Right renal pelvis (tissue), 4 donors: ENCODE data around the gene LRCH1. TPM values are rescaled to one million over a fixed set of nuclear protein-coding genes. Genes with fewer than 3 reads are reported as not detected.

Experiments
- DNase-seq, 4 donors: peaks; one replicate each; pipeline ENCODE4 v3.0.0-alpha.2; 2013; ENCODE audit warnings: low read depth in 4 of 4, low spot score in 3 of 4, missing footprints in 1 of 4
- polyA plus RNA-seq, 4 donors: library from polyadenylated mRNA; unstranded; fragments of 120-200 nt; gene quantifications; one replicate each; pipeline ENCODE4 v1.2.1, GENCODE V29; 2013; ENCODE audit not compliant: insufficient read length in 4 of 4

The LRCH1 gene
- polyA plus RNA-seq, 4 donors: 28.3 to 37.4 (median 35.2) TPM

DNA sequence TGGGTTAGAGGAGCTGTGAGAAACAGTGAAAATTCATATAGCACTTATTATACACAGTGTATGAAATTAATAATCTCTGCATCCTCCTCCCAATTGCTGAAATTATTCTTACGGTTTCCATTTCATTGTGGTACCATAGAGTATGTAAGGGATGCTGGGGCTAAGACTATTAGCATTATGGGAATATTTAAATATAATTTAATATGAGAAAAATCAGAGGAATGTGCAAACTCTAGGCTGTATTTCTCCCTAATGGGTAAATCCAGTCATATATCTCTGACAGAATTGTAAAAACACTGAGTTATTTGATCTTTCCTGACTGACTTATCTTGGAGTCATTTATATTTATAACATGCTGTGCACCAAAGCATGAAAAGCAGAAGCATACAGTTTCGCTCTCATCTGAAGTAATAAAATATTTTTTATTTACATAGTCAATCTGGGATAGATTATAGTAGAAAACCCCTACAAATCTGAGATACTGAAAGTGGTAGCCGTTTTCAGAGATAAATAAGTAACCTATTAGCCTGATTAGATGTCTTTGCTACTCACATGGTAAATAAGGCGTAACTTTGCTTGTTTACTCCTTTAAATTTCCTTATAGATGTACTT lies 34.9 kb downstream of the LRCH1 start:
- no peak for DNase-seq

DNA sequence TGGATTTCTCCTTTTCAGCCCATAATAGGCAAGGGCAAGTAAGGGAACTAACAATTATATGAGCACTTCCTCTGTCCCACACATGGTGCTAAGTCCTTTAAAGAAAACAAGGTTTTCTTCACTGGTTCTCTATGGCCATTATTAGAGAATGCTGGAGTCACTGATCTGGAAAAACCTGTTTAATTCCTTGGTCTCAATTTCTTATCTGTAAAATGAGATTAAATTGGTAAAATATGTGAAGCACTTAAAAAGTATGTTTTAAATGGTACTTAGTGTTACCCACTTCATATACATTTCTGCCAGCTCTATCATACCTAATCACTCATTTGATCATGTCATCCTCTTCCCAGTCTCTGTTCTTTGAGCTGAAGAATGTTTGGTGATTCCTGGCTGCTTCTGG lies 39.4 kb downstream of the LRCH1 start:
- DNase-seq: no peak

DNA sequence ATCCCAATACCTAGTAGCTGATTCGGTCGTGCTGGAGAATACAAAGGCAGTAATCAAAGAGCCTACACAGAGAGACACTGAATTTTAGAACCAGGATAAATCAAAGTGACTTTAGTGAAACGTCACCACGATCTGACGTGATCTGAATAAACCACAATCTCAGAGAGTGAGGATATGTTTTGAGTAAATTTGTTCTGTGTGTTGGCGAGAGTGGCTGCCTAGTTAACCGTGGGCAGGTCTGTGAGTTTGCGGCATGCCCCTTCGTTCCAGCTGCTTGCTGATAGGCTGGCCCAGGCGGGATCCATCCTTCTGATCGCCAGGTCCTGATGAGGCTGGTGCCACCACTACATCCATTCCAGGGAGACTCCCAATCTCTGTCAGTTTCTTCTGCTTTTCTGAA lies 40.4 kb downstream of the LRCH1 start:
- DNase-seq: no peak

DNA sequence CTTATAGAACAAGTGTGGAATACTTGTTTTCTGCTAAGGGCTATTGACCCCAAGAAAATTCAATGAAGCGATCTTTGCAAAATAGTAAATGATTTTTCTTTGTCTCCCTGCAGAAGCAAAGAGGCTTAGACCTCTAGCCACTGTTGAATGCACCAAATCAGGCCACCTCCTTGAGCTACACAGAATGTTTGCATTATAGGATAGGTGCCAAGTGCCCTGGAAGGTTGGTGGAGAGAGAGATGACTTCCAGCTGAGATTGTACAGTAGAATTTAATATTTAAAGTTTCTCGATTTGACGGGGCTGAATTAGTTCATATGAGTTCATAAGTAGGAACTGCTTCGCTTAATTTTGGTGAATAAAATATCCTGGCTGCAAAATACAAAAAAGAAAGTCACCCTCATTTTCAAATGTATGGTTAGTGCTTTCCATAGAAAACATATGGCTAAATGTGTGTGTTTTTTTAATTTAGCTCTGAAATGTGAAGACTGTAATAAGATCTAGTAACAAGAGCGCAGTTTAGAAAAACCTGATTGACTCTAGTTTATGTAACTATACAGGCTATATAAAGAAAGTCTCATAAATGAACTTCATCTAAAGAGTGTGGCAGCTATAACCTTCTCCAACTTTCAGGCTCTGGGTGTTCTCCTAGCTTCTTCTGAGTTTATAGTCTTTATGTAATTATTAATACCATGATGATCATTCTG lies 41.6 kb downstream of the LRCH1 start:
- no peak for DNase-seq

DNA sequence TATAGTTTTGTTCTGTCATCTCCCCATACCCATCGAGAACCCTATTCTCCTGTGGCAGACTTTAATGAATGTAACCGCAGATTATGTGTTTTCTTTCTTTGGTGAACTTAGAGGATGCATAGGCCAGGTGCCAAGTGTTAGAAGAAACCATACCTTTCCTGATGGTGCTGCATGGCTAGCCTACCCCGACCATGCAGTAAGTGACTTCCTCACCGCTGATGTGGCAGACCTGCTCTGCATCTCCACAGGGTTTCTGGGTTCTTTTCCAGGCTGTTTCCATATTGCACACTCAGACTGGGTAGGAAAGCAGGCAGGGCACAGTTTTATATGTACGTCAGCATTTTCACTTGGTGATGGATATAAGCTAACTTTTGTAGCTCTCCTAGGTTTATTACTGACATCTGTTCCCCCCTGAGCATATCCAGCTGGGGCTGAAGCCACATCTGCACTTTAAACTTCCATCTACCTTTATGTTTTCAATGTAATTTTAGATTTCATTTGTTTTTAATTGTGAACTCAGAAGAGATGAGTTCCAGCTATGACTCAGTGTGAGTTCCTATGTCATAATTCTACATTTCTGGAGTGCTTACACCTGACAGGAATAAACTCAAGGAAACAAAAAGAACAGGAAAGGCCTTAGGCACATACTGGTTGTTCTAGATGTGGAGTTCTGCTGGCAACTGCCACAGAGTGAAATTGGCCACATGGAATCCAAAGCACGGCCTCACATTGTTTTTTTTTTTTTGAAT lies 42.3 kb downstream of the LRCH1 start:
- no peak for DNase-seq

DNA sequence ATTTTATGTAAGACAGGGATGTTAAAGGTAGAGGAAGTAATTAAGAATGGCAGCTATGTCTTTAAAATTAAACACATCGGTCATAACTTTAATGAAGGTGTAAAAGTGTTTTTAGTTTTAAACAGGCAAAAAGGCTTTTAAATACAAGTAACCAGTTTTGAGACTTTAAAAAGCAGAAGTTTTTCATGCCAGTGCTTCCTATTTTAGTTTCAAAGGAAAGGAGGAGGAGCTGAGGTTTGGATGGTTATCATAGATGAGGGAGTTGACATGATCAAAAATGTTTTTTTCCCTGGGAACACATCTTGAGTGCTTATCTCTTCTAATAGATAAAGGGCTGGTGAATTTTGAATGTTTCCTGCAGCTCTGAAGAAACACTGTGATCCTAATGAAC lies 42.9 kb downstream of the LRCH1 start:
- DNase-seq: no peak

DNA sequence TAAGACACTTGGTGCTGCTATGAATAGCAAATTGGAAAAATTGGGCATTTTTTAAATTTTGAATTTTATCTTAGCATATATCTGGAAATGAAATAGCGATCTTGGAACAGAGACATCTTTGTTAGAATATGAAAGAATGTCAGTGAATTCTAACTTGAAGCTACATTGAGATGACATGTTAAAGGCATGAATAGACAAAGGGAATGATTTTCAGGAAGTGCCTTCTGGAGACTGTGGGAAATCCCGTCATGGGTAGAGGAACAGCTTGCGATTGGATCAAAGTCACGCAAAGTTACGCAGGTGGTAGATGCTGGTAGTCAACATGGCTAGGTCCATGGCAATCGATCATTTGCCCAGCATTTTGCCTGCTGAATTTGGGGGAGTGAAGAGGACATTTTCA lies 43.5 kb downstream of the LRCH1 start:
- no peak for DNase-seq

DNA sequence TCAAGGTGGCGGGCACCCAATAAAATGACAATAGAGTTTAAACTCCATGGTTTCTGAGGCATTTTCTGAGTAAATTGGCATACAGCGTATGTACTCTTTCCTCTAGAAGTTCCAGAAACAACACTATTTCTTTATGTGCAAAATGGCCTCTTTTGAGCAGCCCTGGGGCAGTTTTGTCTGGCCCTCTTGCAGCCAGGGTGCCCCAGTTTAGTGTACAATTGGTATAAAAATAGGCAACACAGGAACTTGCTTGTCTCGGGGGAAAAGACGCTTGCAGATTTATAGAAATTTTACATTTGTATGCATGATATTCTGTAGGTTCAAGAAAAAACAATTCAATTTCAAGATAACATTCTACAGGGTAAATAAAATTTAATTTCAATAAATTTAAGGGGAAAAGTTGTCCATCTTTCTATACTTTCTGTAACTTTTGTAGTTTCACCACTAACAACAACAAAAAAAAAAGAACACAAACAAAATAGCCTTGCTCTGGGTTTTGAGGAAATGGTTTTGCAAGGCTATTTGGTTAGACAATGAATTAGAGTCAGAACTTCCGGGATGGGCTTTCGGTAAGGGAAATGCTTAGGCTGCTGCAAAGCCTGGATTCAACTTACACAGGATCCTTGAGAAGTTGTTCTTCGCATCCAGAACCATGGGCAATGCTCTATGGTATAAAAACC lies 45.3 kb downstream of the LRCH1 start:
- DNase-seq: no peak

DNA sequence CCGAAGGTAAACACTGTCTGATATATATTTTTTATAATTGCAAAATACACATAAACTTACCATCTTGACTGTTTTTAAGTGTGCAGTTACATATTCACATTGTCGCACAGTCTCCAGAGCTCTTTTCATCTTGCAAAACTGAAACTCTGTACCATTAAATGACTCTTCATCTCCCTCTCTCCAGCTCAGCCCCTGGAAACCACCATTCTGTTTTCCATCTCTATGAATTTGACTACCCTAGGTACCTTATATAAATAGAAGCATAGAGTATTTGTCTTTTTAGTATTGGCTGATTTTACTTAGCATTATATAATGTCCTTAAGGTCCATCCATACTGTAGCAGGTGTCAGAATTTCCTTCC lies 45.8 kb downstream of the LRCH1 start:
- DNase-seq: no peak

DNA sequence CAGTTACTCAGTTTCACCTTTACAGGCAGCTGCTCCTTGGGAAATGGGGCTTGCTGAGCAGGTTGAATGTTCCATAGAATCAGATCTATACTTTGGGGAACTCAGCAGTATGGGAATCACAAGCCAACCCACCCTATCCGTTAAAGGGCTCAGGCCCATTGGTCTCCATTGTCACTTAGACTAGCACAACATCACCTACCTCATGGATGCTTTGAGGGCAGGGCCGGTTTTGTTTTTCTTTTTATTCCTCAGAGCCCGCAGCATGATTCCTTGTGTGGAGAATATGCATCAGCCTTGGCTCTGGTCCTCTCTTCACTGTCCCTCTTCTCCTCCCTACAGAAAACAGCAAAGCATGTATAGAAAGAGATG lies 48.0 kb downstream of the LRCH1 start:
- DNase-seq: no peak

DNA sequence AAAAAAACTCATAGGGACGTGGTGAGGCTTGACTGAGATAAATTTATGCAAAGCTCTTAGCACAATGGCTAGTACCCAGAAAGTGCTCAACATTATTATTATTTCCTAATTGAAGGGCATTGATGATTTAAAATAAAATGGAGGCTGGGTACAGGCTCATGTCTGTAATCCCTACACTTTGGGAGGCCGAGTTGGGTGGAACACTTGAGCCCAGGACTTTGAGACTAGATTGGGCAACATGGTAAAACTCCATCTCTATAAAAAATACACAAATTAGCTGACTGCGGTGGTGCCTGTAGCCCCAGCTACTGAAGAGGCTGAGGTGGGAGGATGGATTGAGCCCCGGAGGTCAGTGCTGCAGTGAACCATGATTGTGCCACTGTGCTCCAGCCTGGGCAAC lies 49.6 kb downstream of the LRCH1 start:
- no peak for DNase-seq

DNA sequence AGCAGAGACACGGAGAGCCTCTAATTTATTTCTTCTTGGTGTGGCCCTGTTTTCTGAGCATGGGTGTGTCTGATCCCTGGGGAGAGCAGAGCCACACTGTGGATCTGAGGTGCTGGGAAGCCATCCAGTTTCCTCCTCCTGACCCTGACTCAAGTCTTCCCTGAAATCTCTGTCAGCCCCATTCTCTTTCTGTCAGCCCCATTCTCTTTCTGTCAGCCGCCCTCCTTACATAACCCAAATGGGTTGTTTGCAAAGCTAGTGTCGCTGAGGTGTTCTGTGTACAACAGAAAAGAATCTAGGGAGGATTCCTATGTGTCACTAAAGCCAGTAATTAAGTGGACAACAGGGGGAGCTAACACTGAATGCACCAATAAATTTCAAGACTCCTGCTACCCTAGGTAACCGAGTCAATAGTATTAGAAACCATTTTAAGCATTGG lies 50.2 kb downstream of the LRCH1 start:
- DNase-seq: no peak

DNA sequence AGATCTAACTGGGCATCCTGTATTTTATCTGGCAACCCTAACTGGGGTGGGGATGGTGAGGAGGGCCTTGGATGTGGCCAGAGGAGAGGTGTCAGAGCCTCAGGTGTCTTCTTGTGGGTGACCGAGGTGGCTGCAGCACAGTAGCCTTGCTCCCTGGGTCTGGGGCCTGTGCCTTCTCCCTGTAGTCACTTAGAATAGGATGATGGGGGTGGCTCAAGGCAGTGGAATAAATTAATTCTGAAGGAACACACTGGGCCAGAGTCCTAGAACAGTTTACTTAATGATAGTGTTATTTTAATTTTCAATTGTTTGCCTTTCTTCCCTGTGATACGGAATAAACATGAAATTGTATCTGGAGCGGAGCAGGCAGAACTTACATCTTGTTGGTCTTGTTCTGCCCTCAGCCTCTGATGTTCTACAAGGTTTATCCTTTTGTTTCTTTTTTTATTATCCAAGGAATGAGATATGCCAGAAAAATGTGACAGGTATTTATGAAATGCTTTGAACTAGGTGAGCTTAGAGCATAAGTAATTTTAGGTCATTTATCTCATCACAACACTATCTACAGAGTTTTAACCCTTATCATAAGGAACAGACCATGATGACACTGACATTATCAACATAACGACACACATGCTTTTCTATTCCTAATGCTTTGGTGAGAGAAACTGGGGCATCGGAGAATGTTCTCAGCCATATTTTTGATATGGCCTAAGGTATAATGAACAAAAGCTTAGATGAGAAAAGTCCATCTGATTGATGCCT lies 51.4 kb downstream of the LRCH1 start:
- DNase-seq: no peak

DNA sequence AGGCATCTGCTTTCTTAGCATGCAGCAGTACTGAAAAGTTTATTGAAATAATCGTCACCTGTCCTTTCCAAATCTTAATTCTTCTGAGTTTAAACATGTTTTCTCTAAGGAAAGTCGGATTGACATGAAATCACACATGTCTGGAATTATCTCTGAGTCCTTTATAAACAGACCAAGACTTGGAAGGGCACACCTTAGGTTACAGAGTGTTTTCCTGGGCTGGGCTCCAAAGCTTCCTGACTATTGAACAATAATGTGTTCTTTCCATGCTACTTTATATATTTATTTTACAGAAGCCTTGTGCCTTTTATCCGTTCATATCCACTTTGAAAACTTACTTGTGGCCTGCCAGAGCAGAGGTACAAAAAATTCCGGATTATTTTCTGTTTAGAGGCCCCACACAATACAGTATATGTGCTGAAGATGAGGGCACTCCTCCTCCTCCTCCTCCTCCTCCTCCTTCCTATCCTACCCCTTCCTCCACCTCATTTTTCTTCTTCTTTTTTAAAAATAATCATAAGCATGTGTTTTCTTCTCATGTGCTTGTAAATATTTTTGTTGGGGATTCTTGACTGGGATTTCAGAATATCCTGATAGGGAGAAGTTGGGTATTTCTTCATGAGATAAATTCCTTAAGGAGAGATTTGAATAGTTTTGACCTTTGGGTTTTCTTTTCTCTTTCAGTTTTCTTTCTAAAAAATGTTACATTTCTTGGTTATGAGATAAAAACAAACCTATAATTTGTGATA lies 52.3 kb downstream of the LRCH1 start:
- no peak for DNase-seq

DNA sequence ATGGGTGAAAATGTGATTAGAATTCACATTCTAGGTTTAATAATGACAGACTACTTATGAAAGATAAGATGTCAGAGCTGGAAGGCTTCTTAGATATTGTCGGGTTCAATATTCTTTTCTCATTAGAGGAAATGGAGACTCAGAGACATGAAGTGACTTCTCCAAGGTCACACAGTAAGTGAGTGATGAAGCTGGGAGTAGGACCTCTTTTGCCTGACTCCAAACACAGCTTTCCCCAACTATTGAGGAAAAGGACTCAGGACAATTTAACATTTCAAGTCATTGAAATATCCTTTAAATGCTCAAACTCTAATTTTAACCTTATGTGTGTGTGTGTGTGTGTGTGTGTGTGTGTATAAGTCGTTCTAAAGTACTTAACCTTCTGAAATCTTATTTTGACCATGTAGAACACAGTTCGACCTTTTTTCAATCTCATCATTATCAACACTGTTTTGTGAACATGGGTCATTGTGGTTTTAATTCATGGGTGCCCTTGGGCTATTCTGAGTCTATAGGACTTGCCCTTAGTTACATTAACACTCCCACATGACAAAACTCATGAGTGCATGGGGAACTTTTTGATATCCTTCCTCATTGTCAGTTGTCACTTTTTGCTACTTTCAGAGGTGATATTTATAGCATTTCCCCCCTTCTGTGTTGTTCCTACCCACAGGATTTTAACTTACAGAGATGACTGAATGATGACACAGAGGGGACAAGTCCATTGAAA lies 53.0 kb downstream of the LRCH1 start:
- DNase-seq: no peak

DNA sequence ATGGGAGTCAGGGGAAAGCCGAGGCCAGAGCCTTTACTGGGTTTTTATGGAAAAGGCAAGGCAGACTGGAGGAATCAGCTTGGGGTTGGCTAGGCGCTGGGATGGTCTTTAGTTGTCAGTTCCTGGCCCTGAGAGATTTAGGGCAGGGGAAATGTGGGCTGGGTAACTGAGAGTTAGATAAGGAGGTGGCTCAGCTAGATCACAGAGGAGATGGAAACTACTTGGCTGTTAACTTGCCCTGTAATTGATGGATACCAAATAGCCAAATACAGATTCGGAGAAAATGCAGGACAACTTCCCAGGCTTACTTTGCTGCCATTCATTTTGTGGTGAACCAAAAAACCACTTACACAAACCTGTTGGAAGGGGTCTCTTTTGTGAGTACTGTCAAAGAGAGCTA lies 54.0 kb downstream of the LRCH1 start:
- no peak for DNase-seq

DNA sequence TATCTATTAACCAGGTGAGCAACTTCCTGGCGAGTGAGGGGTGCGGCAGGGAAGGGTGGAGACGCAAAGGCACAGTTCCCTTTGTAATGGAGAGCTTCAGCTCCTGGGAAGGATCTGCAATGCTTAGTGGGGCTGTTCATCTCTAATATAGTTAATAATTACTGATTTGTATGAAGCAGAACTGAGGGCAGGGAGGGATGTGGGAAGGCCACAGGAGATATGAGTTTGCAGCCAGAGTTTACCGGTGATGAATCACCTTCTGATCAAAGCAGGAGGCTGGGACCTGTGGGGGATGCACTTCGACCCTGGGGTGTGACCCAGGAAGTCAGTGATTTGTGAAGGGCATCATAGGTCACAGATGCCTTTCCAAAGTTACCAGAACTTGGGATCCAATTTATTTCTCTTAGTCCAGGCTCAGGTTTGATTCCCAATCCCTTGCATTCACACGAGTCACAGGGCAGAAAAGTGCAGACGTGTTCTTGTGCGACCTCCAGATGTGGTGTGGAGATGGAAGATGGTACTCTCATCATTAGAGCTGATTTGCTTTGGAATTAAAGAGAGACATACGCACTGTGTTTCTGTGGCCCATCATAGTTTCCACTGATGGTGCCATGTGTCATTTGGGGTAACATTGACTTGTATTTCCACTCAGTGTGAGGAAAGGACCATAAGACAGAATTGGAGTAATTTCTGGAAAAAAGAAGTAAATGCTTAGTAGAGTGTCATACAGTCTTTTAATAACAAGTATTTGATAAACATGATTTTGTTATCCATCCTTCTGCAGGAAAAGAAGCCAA lies 55.0 kb downstream of the LRCH1 start:
- no peak for DNase-seq

DNA sequence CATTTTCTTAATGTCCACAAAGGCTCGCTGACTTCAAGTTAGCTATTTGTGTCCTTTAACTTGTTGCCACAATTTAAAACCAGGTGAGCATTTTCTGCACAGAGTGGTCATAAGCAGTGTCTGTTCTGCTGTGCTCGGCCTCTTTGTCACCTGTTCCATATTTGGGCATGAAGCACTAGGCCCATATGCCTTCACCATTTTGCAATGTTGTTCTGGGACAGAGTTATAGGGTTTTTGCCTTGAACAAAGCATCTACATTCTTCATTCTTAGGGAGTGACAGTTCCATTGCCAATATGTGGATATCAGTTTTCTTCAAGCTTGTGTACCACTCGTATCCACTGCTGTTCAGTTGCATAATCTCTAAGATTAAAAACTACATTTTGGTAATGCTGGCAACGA lies 56.1 kb downstream of the LRCH1 start:
- DNase-seq: no peak

DNA sequence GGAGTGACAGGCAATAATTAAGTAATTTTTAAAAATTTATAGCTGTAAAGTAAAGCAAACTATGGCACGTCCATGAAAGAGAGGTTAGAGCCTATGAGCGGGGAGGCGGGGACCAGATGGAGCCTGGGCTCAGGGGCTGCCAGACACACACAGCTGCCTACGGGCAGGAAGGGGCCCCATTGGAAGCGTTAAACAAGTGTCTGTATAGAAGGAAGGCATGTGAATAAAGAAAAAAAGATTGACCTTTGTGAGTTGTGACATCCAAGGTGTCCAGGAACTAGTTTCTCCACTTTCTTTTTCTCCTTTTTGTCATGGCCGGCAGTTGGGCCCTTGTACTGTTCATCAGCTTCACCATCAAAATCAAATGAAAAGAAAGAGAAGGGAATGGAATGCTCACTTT lies 56.8 kb downstream of the LRCH1 start:
- no peak for DNase-seq
